ENCODE data around the gene G0S2. TPM values are rescaled to one million over a fixed set of nuclear protein-coding genes. Genes with fewer than 3 reads are reported as not detected.

The G0S2 gene
- total and polyA plus RNA-seq, 7 experiments from 2014 or later: 0.39 to 128 (median 49.2) TPM; not detected in 3

DNA sequence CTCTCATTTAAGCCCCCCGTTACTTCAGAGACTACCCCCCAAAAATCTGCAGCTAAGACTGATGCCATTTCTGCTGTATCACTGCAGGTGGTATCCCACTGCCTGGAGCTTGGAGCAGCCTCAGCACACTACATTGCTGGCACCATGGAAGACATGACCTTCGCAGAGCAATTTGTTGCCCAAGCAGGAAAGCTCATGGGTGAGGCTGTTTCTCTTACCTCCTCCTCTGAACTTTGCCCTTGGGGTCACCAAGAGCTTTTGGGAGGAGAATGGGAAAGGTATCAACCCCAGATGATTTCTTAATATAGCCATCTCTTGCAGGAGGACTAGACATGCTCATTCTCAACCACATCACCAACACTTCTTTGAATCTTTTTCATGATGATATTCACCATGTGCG lies 31.4 kb downstream of the G0S2 start:
- Histone ChIP-seq H3K4me1 (ENCODE audit: control insufficient read depth in 2 of 2, insufficient read depth in 2 of 2, low read length in 2 of 2) (no peaks in the 10 kb centered on the region), H3K4me3 (ENCODE audit: low read length) (no peak overlapping the region), H3K27ac (ENCODE audit: low read depth, low read length) (no peak overlapping the region), H3K9me3 (ENCODE audit: control insufficient read depth in 2 of 3, low read length in 3 of 3) (no peaks in the 10 kb centered on the region), H3K27me3 (ENCODE audit: control insufficient read depth in 2 of 2, insufficient read depth in 2 of 2, low read length in 2 of 2) (no peaks in the 10 kb centered on the region), H3K36me3 (ENCODE audit: control insufficient read depth in 2 of 3, insufficient read depth in 3 of 3, low read length in 3 of 3) (no peaks in the 10 kb centered on the region)
- Mint-ChIP-seq H3K27me3 (no peaks in the 10 kb centered on the region), H3K4me1 (peaks cover 0 to 58% (median 7%) of the 10 kb centered on the region in 7 donors), H3K9me3 (peaks cover 0 to 2% (median 0%) of the 10 kb centered on the region in 11 donors), H3K36me3 (peaks cover 0 to 10% (median 0%) of the 10 kb centered on the region in 5 donors), H3K27ac (peak overlapping the region in 1 of 9 donors; percentile 5), H3K4me3 (no peak overlapping the region)
- ChIA-PET CTCF (interaction anchor here (1.0 kb wide), 2 partner anchors 21 to 127 kb away, joined by 3 to 4 read pairs; no protein-coding TSS in a partner anchor), POLR2A (no interaction called here)
- DNase-seq: no peak
- intact Hi-C loops (cut with micrococcal nuclease): no loop called here
- ATAC-seq: no peak

DNA sequence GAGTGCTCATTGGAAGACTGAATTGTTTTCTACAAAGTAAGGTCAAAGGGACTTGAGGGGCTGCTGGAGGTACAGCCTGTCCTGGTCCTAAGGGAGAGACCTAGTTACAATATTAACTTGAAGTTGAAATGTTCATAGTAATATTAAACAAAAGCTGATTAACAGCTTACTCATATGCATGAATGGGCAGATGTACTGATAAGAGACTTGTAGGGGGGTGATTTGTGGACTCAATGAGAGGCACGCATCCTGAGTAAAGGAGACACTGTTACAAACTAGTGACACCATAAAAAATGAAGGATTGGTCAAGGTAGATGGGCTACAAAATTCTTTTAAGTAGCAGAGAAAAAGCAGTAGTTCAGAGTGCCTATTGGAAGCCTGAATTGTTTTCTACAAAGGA lies 32.1 kb downstream of the G0S2 start:
- no peaks in the 10 kb centered on the region for H3K4me1 ChIP-seq (ENCODE audit: control insufficient read depth in 2 of 2, insufficient read depth in 2 of 2, low read length in 2 of 2)
- Mint-ChIP-seq H3K27ac (peak overlapping the region in 1 of 9 donors; percentile 5), H3K4me3 (no peak overlapping the region), H3K27me3 (no peaks in the 10 kb centered on the region), H3K4me1 (peaks cover 0 to 55% (median 7%) of the 10 kb centered on the region in 7 donors), H3K36me3 (peaks cover 0 to 8% (median 0%) of the 10 kb centered on the region in 5 donors), H3K9me3 (peaks cover 0 to 2% (median 0%) of the 10 kb centered on the region in 11 donors)
- H3K4me3 ChIP-seq (ENCODE audit: low read length): no peak overlapping the region
- ChIA-PET CTCF (interaction anchor here (1.0 to 1.2 kb wide), 4 partner anchors 8 to 128 kb away, joined by 3 to 4 read pairs (median 4); no protein-coding TSS in a partner anchor), POLR2A (no interaction called here)
- no peaks in the 10 kb centered on the region for H3K27me3 ChIP-seq (ENCODE audit: control insufficient read depth in 2 of 2, insufficient read depth in 2 of 2, low read length in 2 of 2)
- no peaks in the 10 kb centered on the region for H3K36me3 ChIP-seq (ENCODE audit: control insufficient read depth in 2 of 3, insufficient read depth in 3 of 3, low read length in 3 of 3)
- intact Hi-C loops (cut with micrococcal nuclease): no loop called here
- H3K9me3 ChIP-seq (ENCODE audit: control insufficient read depth in 2 of 3, low read length in 3 of 3): no peaks in the 10 kb centered on the region
- no peak for ATAC-seq
- no peak overlapping the region for H3K27ac ChIP-seq (ENCODE audit: low read depth, low read length)
- no peak for DNase-seq

DNA sequence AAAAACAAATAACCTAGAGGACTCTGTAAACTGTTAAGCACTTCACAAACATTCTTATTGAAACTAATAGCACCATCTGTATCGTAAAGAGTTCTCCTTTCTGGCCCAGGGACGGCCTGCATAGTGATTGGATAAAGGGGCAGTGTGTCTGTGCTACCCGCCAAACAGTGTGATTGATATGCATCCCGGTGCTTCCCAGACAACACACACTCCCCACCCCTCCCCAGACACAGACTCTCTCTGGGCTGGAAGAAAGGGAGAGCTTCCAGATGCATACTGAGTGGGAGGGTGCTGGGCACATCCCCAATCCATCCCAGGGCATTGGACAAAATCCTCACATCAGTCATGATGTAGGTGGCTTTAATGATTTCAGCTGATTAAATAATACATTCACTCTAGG lies 33.1 kb downstream of the G0S2 start:
- Mint-ChIP-seq H3K27me3 (no peaks in the 10 kb centered on the region), H3K4me1 (peaks cover 0 to 55% (median 7%) of the 10 kb centered on the region in 7 donors)
- CTCF ChIA-PET: interaction anchor here (0.6 to 1.2 kb wide), 3 partner anchors 9 to 237 kb away, joined by 3 to 5 read pairs (median 4); no protein-coding TSS in a partner anchor

DNA sequence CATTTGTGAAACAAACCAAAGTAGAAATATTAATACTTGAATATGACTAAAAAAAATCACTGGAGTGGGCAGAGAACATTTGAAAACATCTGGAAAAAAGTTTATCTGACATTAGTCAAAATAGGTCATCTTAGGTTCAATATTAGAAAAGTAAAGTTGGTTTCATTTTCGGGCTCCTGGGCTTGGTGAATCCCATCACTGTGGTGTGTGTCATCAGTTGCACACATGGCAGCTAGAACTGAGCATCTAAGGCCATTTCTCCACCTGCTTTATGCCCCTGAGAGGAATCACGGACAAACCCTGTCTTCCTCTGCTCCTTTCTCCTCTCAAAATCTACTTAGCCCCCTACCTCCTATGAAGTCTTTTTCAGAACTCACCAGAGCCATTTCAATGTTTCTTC lies 34.9 kb downstream of the G0S2 start:
- Mint-ChIP-seq H3K27me3 (no peaks in the 10 kb centered on the region), H3K4me3 (peak overlapping the region in 1 of 10 donors; percentile 23), H3K9me3 (peaks cover 0 to 2% (median 0%) of the 10 kb centered on the region in 11 donors), H3K27ac (peak overlapping the region in 1 of 9 donors; percentile 72), H3K4me1 (peaks cover 0 to 46% (median 0%) of the 10 kb centered on the region in 7 donors), H3K36me3 (peaks cover 0 to 10% (median 0%) of the 10 kb centered on the region in 5 donors)
- no peak for DNase-seq
- POLR2A ChIA-PET: no interaction called here
- H3K9me3 ChIP-seq (ENCODE audit: control insufficient read depth in 2 of 3, low read length in 3 of 3): no peaks in the 10 kb centered on the region
- no peak overlapping the region for H3K4me3 ChIP-seq (ENCODE audit: low read length)
- intact Hi-C loops (cut with micrococcal nuclease): no loop called here
- ATAC-seq: no peak
- H3K27ac ChIP-seq (ENCODE audit: low read depth, low read length): no peak overlapping the region
- no peaks in the 10 kb centered on the region for H3K4me1 ChIP-seq (ENCODE audit: control insufficient read depth in 2 of 2, insufficient read depth in 2 of 2, low read length in 2 of 2)
- CTCF ChIA-PET: no interaction called here
- H3K27me3 ChIP-seq (ENCODE audit: control insufficient read depth in 2 of 2, insufficient read depth in 2 of 2, low read length in 2 of 2): no peaks in the 10 kb centered on the region
- H3K36me3 ChIP-seq (ENCODE audit: control insufficient read depth in 2 of 3, insufficient read depth in 3 of 3, low read length in 3 of 3): no peaks in the 10 kb centered on the region

More for the DNA sequence above, 33.1 kb downstream of the G0S2 start:
- H3K36me3 Mint-ChIP-seq: peaks cover 0 to 8% (median 0%) of the 10 kb centered on the region in 5 donors
- Histone ChIP-seq H3K4me1 (ENCODE audit: control insufficient read depth in 2 of 2, insufficient read depth in 2 of 2, low read length in 2 of 2) (no peaks in the 10 kb centered on the region), H3K36me3 (ENCODE audit: control insufficient read depth in 2 of 3, insufficient read depth in 3 of 3, low read length in 3 of 3) (no peaks in the 10 kb centered on the region), H3K27ac (ENCODE audit: low read depth, low read length) (no peak overlapping the region), H3K27me3 (ENCODE audit: control insufficient read depth in 2 of 2, insufficient read depth in 2 of 2, low read length in 2 of 2) (no peaks in the 10 kb centered on the region), H3K9me3 (ENCODE audit: control insufficient read depth in 2 of 3, low read length in 3 of 3) (no peaks in the 10 kb centered on the region), H3K4me3 (ENCODE audit: low read length) (no peak overlapping the region)
- DNase-seq: no peak
- intact Hi-C loops (cut with micrococcal nuclease): no loop called here
- peaks cover 0 to 2% (median 0%) of the 10 kb centered on the region in 11 donors for H3K9me3 Mint-ChIP-seq
- no peak overlapping the region for H3K27ac Mint-ChIP-seq
- no peak for ATAC-seq
- POLR2A ChIA-PET: interaction anchor here (0.5 kb wide), 1 partner anchor 11 kb away, joined by 3 read pairs; no protein-coding TSS in a partner anchor
- no peak overlapping the region for H3K4me3 Mint-ChIP-seq

DNA sequence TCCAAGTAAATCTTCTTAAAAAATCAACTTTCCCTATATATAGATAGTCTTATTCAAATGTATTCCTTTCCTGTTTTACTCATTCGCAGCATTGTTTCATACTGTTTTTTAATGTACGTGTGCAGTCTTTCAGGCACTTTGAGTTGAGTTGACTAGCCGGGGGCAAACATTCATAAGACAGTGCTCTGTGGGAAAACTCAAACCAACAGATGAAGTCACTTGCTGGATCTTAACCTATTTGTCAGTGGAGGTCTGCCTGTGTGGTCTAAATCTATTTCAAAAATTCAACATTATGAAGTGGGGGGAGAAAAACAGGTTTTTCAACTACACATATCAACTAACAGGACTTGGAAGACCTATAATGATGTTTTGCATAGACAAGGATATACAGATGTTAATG lies 35.6 kb downstream of the G0S2 start:
- Mint-ChIP-seq H3K9me3 (no peaks in the 10 kb centered on the region), H3K4me3 (no peak overlapping the region), H3K27ac (peak overlapping the region in 1 of 9 donors; percentile 64), H3K27me3 (no peaks in the 10 kb centered on the region), H3K36me3 (peaks cover 0 to 10% (median 0%) of the 10 kb centered on the region in 5 donors), H3K4me1 (peaks cover 0 to 53% (median 6%) of the 10 kb centered on the region in 7 donors)
- CTCF ChIA-PET: no interaction called here
- POLR2A ChIA-PET: no interaction called here
- Histone ChIP-seq H3K36me3 (ENCODE audit: control insufficient read depth in 2 of 3, insufficient read depth in 3 of 3, low read length in 3 of 3) (no peaks in the 10 kb centered on the region), H3K9me3 (ENCODE audit: control insufficient read depth in 2 of 3, low read length in 3 of 3) (no peaks in the 10 kb centered on the region), H3K27ac (ENCODE audit: low read depth, low read length) (no peak overlapping the region), H3K4me3 (ENCODE audit: low read length) (no peak overlapping the region), H3K4me1 (ENCODE audit: control insufficient read depth in 2 of 2, insufficient read depth in 2 of 2, low read length in 2 of 2) (no peaks in the 10 kb centered on the region), H3K27me3 (ENCODE audit: control insufficient read depth in 2 of 2, insufficient read depth in 2 of 2, low read length in 2 of 2) (no peaks in the 10 kb centered on the region)
- no peak for DNase-seq
- no peak for ATAC-seq
- intact Hi-C loops (cut with micrococcal nuclease): no loop called here

DNA sequence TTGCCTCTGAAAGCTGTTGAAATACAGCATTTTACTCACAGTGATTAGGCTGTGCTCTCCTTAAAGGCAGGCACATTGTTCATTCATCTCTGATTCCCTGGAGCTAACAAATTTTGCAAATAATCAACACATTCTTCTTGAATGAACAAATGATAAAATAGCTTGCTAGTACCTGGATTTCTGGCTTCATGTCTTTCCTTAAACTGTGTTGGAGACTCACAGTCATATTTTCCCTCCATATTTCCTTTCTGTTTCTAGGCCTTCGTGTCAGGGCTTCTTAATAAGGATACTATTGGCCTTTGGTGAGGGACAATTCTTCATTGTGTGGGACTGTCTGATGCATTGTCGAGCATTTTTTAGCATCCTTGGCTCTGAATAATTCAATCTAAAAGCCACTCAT lies 39.1 kb downstream of the G0S2 start:
- POLR2A ChIA-PET: interaction anchor here (1.0 kb wide), 1 partner anchor 9 kb away, joined by 4 read pairs; no protein-coding TSS in a partner anchor
- intact Hi-C loops (cut with micrococcal nuclease): loop anchor here in 1 of 2 donors (2.0 kb wide), 1 partner anchor 18 kb away; no protein-coding TSS in a partner anchor
- CTCF ChIA-PET: no interaction called here
- H3K4me1 Mint-ChIP-seq: peaks cover 0 to 45% (median 11%) of the 10 kb centered on the region in 7 donors
- ATAC-seq (no peak), DNase-seq (no peak)
- peak overlapping the region in 1 of 10 donors; percentile 44 for H3K4me3 Mint-ChIP-seq
- no peaks in the 10 kb centered on the region for H3K27me3 Mint-ChIP-seq
- Histone ChIP-seq H3K27ac (ENCODE audit: low read depth, low read length) (no peak overlapping the region), H3K4me1 (ENCODE audit: control insufficient read depth in 2 of 2, insufficient read depth in 2 of 2, low read length in 2 of 2) (no peaks in the 10 kb centered on the region), H3K27me3 (ENCODE audit: control insufficient read depth in 2 of 2, insufficient read depth in 2 of 2, low read length in 2 of 2) (no peaks in the 10 kb centered on the region), H3K4me3 (ENCODE audit: low read length) (no peak overlapping the region), H3K9me3 (ENCODE audit: control insufficient read depth in 2 of 3, low read length in 3 of 3) (no peaks in the 10 kb centered on the region), H3K36me3 (ENCODE audit: control insufficient read depth in 2 of 3, insufficient read depth in 3 of 3, low read length in 3 of 3) (no peaks in the 10 kb centered on the region)
- H3K27ac Mint-ChIP-seq: peak overlapping the region in 2 of 9 donors; percentile 20 to 66
- H3K36me3 Mint-ChIP-seq: peaks cover 0 to 7% (median 3%) of the 10 kb centered on the region in 5 donors
- H3K9me3 Mint-ChIP-seq: peaks cover 0 to 4% (median 0%) of the 10 kb centered on the region in 11 donors

DNA sequence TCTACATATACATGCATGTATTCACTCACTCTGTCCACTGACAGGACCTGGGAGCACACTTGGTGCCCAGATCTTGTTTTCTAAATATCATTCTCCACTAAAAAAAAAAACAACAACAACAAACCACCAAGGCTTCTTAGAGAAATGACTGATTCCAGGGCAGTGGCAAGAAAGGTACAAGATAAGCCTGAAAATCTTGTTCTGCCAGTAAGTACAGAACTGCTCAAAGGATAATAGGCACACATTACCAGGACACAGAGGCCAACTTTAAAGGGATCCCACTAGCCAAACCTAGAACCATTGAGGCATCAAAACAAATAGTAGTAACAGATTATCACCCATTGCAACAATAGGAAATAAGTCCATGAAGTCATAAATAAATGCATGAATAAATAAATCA lies 40.1 kb downstream of the G0S2 start:
- CTCF ChIA-PET: no interaction called here
- no peak overlapping the region for H3K4me3 Mint-ChIP-seq
- peaks cover 0 to 9% (median 4%) of the 10 kb centered on the region in 5 donors for H3K36me3 Mint-ChIP-seq
- H3K4me1 Mint-ChIP-seq: peaks cover 0 to 37% (median 11%) of the 10 kb centered on the region in 7 donors
- ATAC-seq: no peak
- POLR2A ChIA-PET: no interaction called here
- peak overlapping the region in 1 of 9 donors; percentile 9 for H3K27ac Mint-ChIP-seq
- no peaks in the 10 kb centered on the region for H3K9me3 ChIP-seq (ENCODE audit: control insufficient read depth in 2 of 3, low read length in 3 of 3)
- intact Hi-C loops (cut with micrococcal nuclease): loop anchor here in 1 of 2 donors (2.0 kb wide), 1 partner anchor 19 kb away; no protein-coding TSS in a partner anchor
- H3K36me3 ChIP-seq (ENCODE audit: control insufficient read depth in 2 of 3, insufficient read depth in 3 of 3, low read length in 3 of 3): no peaks in the 10 kb centered on the region
- no peaks in the 10 kb centered on the region for H3K27me3 Mint-ChIP-seq
- no peaks in the 10 kb centered on the region for H3K27me3 ChIP-seq (ENCODE audit: control insufficient read depth in 2 of 2, insufficient read depth in 2 of 2, low read length in 2 of 2)
- no peak for DNase-seq
- H3K4me1 ChIP-seq (ENCODE audit: control insufficient read depth in 2 of 2, insufficient read depth in 2 of 2, low read length in 2 of 2): no peaks in the 10 kb centered on the region
- H3K4me3 ChIP-seq (ENCODE audit: low read length): no peak overlapping the region
- peaks cover 0 to 6% (median 0%) of the 10 kb centered on the region in 11 donors for H3K9me3 Mint-ChIP-seq
- H3K27ac ChIP-seq (ENCODE audit: low read depth, low read length): no peak overlapping the region
